Measurements from ENCODE around the gene SAMD10.

DNA sequence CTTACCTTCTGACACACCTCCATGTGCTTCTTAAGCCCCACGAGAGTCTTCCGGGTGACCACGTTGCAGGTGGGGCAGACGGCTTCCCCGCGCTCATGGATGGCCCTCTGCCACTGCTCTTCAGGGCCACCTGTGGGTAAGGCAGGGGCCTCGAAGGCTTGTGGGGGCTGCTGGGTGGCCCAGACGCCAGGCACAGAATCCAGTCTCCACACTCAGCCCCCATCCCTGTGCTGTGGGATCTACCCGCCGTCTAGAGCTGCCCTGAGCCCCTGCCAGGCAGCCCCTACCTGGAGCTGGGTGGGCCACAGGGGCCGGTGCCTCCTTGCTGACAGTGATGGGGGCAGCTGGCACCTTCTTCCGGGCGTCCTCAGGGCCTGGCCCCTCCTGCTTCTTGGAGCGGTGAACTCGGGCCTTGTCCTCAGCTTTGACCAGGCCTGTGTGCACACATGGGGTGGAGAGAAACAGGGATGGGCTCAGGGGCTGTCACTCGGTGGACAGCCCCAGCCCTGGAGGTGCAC, 15.6 kb downstream of the SAMD10 start:
- TF ChIP-seq, protein P1, sequence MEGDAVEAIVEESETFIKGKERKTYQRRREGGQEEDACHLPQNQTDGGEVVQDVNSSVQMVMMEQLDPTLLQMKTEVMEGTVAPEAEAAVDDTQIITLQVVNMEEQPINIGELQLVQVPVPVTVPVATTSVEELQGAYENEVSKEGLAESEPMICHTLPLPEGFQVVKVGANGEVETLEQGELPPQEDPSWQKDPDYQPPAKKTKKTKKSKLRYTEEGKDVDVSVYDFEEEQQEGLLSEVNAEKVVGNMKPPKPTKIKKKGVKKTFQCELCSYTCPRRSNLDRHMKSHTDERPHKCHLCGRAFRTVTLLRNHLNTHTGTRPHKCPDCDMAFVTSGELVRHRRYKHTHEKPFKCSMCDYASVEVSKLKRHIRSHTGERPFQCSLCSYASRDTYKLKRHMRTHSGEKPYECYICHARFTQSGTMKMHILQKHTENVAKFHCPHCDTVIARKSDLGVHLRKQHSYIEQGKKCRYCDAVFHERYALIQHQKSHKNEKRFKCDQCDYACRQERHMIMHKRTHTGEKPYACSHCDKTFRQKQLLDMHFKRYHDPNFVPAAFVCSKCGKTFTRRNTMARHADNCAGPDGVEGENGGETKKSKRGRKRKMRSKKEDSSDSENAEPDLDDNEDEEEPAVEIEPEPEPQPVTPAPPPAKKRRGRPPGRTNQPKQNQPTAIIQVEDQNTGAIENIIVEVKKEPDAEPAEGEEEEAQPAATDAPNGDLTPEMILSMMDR (IDR thresholded peaks at IDR 0.05), result no peak
- TF ChIP-seq TCF7L2 (IDR thresholded peaks at IDR 0.05; ENCODE audit: low read depth, low read length), result no peak
- TF ChIP-seq POLR2AphosphoS5 (IDR thresholded peaks at IDR 0.05; ENCODE audit: low read depth, low read length), result no peak
